GM23338 (cell line): ENCODE measurements around the gene GK2. TPM values are rescaled to one million over a fixed set of nuclear protein-coding genes. Genes with fewer than 3 reads are reported as not detected.

ENCODE experiments used
- ATAC-seq: fragments of 200-7000 bp; cut with Tn5 transposase; 3 replicates; pipeline ENCODE4 v1.9.1; 2020
- DNase-seq: peaks from one replicate; pipeline ENCODE4 v3.0.0-alpha.2; 2015; ENCODE audit warnings: low spot score
- H2AFZ ChIP-seq: fragments of 200-600 bp; sonication (generic); 2 replicates; pipeline ENCODE4 v1.8.0; 2016; ENCODE audit warnings: antibody characterized with exemption, mild to moderate bottlenecking, moderate library complexity
- H3F3A ChIP-seq: fragments of 200-600 bp; sonication (generic); replicated peaks from 2 replicates; pipeline ENCODE4 v1.8.0; 2017; ENCODE audit warnings: antibody characterized with exemption, mixed run types, low read depth
- H3K27ac ChIP-seq: fragments of 200-600 bp; sonication (generic); 2 replicates; pipeline ENCODE4 v1.6.1; 2016; ENCODE audit warnings: low read depth
- H3K27me3 ChIP-seq: fragments of 200-600 bp; sonication (generic); 2 replicates; pipeline ENCODE4 v1.8.0; 2016; ENCODE audit warnings: mild to moderate bottlenecking, mixed run types, moderate library complexity; ENCODE audit not compliant: insufficient read depth
- H3K36me3 ChIP-seq: fragments of 200-600 bp; sonication (generic); 2 replicates; pipeline ENCODE4 v1.8.0; 2016; ENCODE audit warnings: mild to moderate bottlenecking; ENCODE audit not compliant: insufficient read depth
- H3K4me1 ChIP-seq: fragments of 200-600 bp; sonication (generic); 2 replicates; pipeline ENCODE4 v1.8.0; 2016; ENCODE audit warnings: mild to moderate bottlenecking, moderate library complexity; ENCODE audit not compliant: insufficient read depth
- H3K4me2 ChIP-seq: fragments of 200-600 bp; sonication (generic); 2 replicates; pipeline ENCODE4 v1.7.1; 2017; ENCODE audit warnings: mixed run types
- H3K4me3 ChIP-seq: fragments of 200-600 bp; sonication (generic); 2 replicates; pipeline ENCODE4 v1.6.1; 2016; ENCODE audit warnings: mixed run types
- H3K79me2 ChIP-seq: fragments of 200-600 bp; sonication (generic); replicated peaks from 2 replicates; pipeline ENCODE4 v1.8.0; 2017; ENCODE audit warnings: mild to moderate bottlenecking; ENCODE audit not compliant: insufficient read depth
- H3K9me2 ChIP-seq: fragments of 200-600 bp; sonication (generic); 2 replicates; pipeline ENCODE4 v1.8.0; 2017; ENCODE audit not compliant: insufficient read depth
- H4K20me1 ChIP-seq: fragments of 200-600 bp; sonication (generic); replicated peaks from 2 replicates; pipeline ENCODE4 v1.8.0; 2017; ENCODE audit warnings: mild to moderate bottlenecking; ENCODE audit not compliant: insufficient read depth
- H3K27ac Mint-ChIP-seq: 2 replicates; pipeline ENCODE4 v1.8.0; 2020; ENCODE audit warnings: inconsistent platforms, mild to moderate bottlenecking, moderate library complexity, mixed read lengths
- H3K27me3 Mint-ChIP-seq: 3 replicates; pipeline ENCODE4 v1.8.0; 2022; ENCODE audit warnings: low read depth, mild to moderate bottlenecking, moderate library complexity, mixed read lengths, inconsistent platforms; ENCODE audit not compliant: insufficient read depth, poor library complexity
- H3K36me3 Mint-ChIP-seq: 3 replicates; pipeline ENCODE4 v1.8.0; 2021; ENCODE audit warnings: low read depth, mild to moderate bottlenecking, inconsistent platforms, moderate library complexity, mixed read lengths
- H3K4me1 Mint-ChIP-seq: 3 replicates; pipeline ENCODE4 v1.8.0; 2020; ENCODE audit warnings: mild to moderate bottlenecking, inconsistent platforms, mixed read lengths
- H3K4me3 Mint-ChIP-seq: 3 replicates; pipeline ENCODE4 v1.8.0; 2021; ENCODE audit warnings: moderate library complexity, mild to moderate bottlenecking, inconsistent platforms, mixed read lengths
- H3K9me3 Mint-ChIP-seq: 3 replicates; pipeline ENCODE4 v1.8.0; 2020; ENCODE audit warnings: moderate library complexity, mild to moderate bottlenecking, inconsistent platforms, mixed read lengths
- CREB1 ChIP-seq: fragments of 250-450 bp; sonication (Bioruptor Pico); IDR thresholded peaks from 2 replicates; pipeline ENCODE4 v1.5.0; 2020; ENCODE audit warnings: low read depth, mild to moderate bottlenecking, moderate library complexity
- CTCF ChIP-seq, 2 experiments: fragments of 200-600 bp in 1 of 2; sonication (generic) in 1 of 2; conservative IDR thresholded peaks; 2 replicates each; pipeline versions ENCODE4 v1.5.1 to v1.6.1; 2016 to 2017; ENCODE audit warnings: antibody characterized with exemption in 2 of 2, low read depth in 2 of 2, mild to moderate bottlenecking in 2 of 2, moderate library complexity in 1 of 2
- ETS1 ChIP-seq: IDR thresholded peaks from 2 replicates; pipeline ENCODE4 v1.6.1; 2016; ENCODE audit warnings: antibody characterized with exemption
- EZH2 ChIP-seq: fragments of 200-600 bp; sonication (generic); IDR thresholded peaks from one replicate; pipeline ENCODE4 v1.8.0; 2017; ENCODE audit warnings: antibody characterized with exemption, mild to moderate bottlenecking, low read depth; ENCODE audit not compliant: unreplicated experiment
- EZH2phosphoT487 ChIP-seq: fragments of 200-600 bp; sonication (generic); IDR thresholded peaks from one replicate; pipeline ENCODE4 v1.8.1; 2018; ENCODE audit warnings: antibody characterized with exemption; ENCODE audit not compliant: unreplicated experiment
- JUNB ChIP-seq: IDR thresholded peaks from one replicate; pipeline ENCODE4 v1.6.1; 2016; ENCODE audit warnings: antibody characterized with exemption; ENCODE audit not compliant: unreplicated experiment
- NANOG ChIP-seq: IDR thresholded peaks from 2 replicates; pipeline ENCODE4 v1.6.1; 2016; ENCODE audit warnings: antibody characterized with exemption, borderline replicate concordance
- POLR2AphosphoS5 ChIP-seq: IDR thresholded peaks from 2 replicates; pipeline ENCODE4 v1.6.1; 2016; ENCODE audit warnings: antibody characterized with exemption, low read depth
- REST ChIP-seq: IDR thresholded peaks from one replicate; pipeline ENCODE4 v1.6.1; 2018; ENCODE audit warnings: antibody characterized with exemption; ENCODE audit not compliant: unreplicated experiment
- STAT1 ChIP-seq: IDR thresholded peaks from one replicate; pipeline ENCODE4 v1.6.1; 2016; ENCODE audit warnings: antibody characterized with exemption; ENCODE audit not compliant: unreplicated experiment
- ZNF114 ChIP-seq: fragments of 250-450 bp; sonication (Bioruptor Pico); IDR thresholded peaks from 2 replicates; pipeline ENCODE4 v1.5.0; 2020; ENCODE audit warnings: mild to moderate bottlenecking, moderate library complexity
- ZNF331 ChIP-seq: fragments of 250-450 bp; sonication (Bioruptor Pico); IDR thresholded peaks from 2 replicates; pipeline ENCODE4 v1.5.0; 2020; ENCODE audit warnings: low read depth, mild to moderate bottlenecking, moderate library complexity
- polyA plus RNA-seq: library from polyadenylated mRNA; unstranded; fragments of >200 nt; fragmentation: Nextera tagmentation; extraction: Ambion mirVana; gene quantifications from 2 replicates; pipeline ENCODE4 v1.2.1, GENCODE V29; 2016
- total RNA-seq: library from RNA; depleted of rRNA; stranded (reverse); fragments of >200 nt; shearing (Covaris generic); gene quantifications from 2 replicates; pipeline ENCODE4 v1.2.3, GENCODE V29; 2014

The GK2 gene
- total and polyA plus RNA-seq, 2 experiments from 2014 or later, result not detected

- no peak overlapping the region for H3K4me2 ChIP-seq
- Mint-ChIP-seq H3K27ac (peak overlapping the region; percentile 69), H3K27me3 (no peaks in the 10 kb centered on the region), H3K4me1 (peaks cover 17% of the 10 kb centered on the region), H3K4me3 (no peak overlapping the region), H3K36me3 (no peaks in the 10 kb centered on the region), H3K9me3 (no peaks in the 10 kb centered on the region)
- H3K27ac ChIP-seq, result no peak overlapping the region
- H3K4me1 ChIP-seq, result peaks cover 4% of the 10 kb centered on the region; the same call in 1 of the 2 replicates
- no peak overlapping the region for H3K4me3 ChIP-seq
- no peaks in the 10 kb centered on the region for H3K9me2 ChIP-seq
- DNase-seq (no peak), ATAC-seq (no peak)
- H2AFZ ChIP-seq, result no peak overlapping the region
- H3K36me3 ChIP-seq, result no peaks in the 10 kb centered on the region
- no peaks in the 10 kb centered on the region for H3F3A ChIP-seq
- H3K79me2 ChIP-seq, result no peaks in the 10 kb centered on the region
- H3K27me3 ChIP-seq, result no peaks in the 10 kb centered on the region
- no peak for TF ChIP-seq JUNB
- TF ChIP-seq STAT1, result no peak
- no peak for TF ChIP-seq NANOG
- TF ChIP-seq POLR2AphosphoS5, result no peak
- TF ChIP-seq ZNF114 (CRISPR knock-in tag), result no peak
- no peak for TF ChIP-seq CREB1 (CRISPR knock-in tag)
- no peak for TF ChIP-seq ETS1
- TF ChIP-seq EZH2, result no peak
- H4K20me1 ChIP-seq, result no peaks in the 10 kb centered on the region
Observed at GRCh38 chr4:79413032-79413885, 5.2 kb upstream of the GK2 start.

GRCh38 chr4:79404666-79405065 is 3.4 kb downstream of the GK2 start:
- Mint-ChIP-seq H3K27ac (no peak overlapping the region), H3K4me1 (peaks cover 12% of the 10 kb centered on the region; the same call in 2 of the 3 replicates), H3K36me3 (no peaks in the 10 kb centered on the region), H3K9me3 (no peaks in the 10 kb centered on the region), H3K27me3 (peaks cover 2% of the 10 kb centered on the region), H3K4me3 (no peak overlapping the region)
- Histone ChIP-seq H3K36me3 (no peaks in the 10 kb centered on the region), H3K9me2 (no peaks in the 10 kb centered on the region), H3K4me2 (no peak overlapping the region), H3K4me3 (no peak overlapping the region), H3K27me3 (no peaks in the 10 kb centered on the region), H3K4me1 (peaks cover 14% of the 10 kb centered on the region), H3F3A (no peaks in the 10 kb centered on the region), H3K27ac (no peak overlapping the region), H4K20me1 (no peaks in the 10 kb centered on the region), H3K79me2 (no peaks in the 10 kb centered on the region), H2AFZ (no peak overlapping the region)
- ATAC-seq (no peak), DNase-seq (no peak)
- TF ChIP-seq EZH2 (no peak), EZH2phosphoT487 (no peak), JUNB (no peak), REST (no peak), CTCF (conservative IDR thresholded peaks at IDR 0.05; ENCODE audit: low read depth in 2 of 2) (no peak), ZNF331 (no peak), STAT1 (no peak), ETS1 (no peak), ZNF114 (CRISPR knock-in tag) (no peak), NANOG (no peak)
